GM19351 (cell line): Measurements from ENCODE around the gene YTHDF1.
"Not testable (repeated sequence)": the region's sequence is repeated elsewhere in the genome, so short reads cannot be mapped to it uniquely, and the experiment has no call there.

Experiments used
- ATAC-seq: cut with Tn5 transposase; IDR thresholded peaks from one replicate; pipeline ENCODE4 v1.9.1; 2021; ENCODE audit warnings: mild to moderate bottlenecking, moderate library complexity; ENCODE audit not compliant: unreplicated experiment

YTHDF1 gene

GRCh38 chr20:63173552-63174191 lies 42.3 kb downstream of the YTHDF1 start:
- no peak for ATAC-seq

DNA sequence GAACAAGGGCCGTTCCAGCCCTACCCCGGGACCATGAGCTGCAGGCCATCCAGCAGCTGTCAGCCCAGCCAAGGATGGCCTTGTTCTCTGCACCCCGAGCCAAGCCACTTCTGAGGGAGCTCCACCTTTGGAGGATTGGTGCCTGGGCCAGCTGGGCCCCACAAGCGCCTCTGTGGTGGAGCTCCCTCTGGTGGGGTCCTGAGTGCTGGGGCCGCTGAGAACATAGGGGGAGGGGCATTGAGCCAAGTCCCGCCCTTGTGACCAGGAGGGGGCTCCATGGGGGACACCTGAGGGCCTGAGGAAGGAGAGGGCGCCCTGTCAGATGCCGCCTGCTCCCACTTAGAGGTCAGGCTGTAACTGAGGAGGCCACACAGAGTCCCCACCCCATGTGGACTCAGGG lies 43.2 kb downstream of the YTHDF1 start:
- no peak for ATAC-seq

- no peak for ATAC-seq
Measured at GRCh38 chr20:63171991-63172390, 43.9 kb downstream of the YTHDF1 start.

GRCh38 chr20:63169681-63170080 lies 46.2 kb downstream of the YTHDF1 start:
- ATAC-seq, result no peak

DNA sequence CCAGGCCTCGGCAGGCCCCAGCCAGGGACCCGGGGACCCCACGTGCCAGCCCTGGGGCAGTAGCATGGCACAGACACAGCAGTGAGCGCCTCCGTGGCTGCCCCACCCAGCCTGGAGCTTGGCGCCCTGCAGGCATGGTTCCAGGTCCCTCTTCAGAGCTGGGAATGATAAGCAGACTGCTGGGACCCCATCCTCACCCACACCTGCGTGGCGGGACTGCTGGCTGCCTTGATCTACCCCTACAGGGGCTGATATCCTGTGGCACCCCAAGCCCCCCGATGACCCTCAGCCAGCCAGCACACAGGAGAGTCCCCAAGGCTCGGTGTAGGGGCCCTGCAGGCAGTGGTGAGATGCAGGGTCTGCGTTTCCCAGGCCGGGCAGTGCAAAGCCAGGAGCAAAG lies 47.1 kb downstream of the YTHDF1 start:
- no peak for ATAC-seq

- no peak for ATAC-seq
Measured at GRCh38 chr20:63167918-63168520, 47.9 kb downstream of the YTHDF1 start.

- ATAC-seq, result no peak
Measured at GRCh38 chr20:63167026-63167917, 48.7 kb downstream of the YTHDF1 start.

DNA sequence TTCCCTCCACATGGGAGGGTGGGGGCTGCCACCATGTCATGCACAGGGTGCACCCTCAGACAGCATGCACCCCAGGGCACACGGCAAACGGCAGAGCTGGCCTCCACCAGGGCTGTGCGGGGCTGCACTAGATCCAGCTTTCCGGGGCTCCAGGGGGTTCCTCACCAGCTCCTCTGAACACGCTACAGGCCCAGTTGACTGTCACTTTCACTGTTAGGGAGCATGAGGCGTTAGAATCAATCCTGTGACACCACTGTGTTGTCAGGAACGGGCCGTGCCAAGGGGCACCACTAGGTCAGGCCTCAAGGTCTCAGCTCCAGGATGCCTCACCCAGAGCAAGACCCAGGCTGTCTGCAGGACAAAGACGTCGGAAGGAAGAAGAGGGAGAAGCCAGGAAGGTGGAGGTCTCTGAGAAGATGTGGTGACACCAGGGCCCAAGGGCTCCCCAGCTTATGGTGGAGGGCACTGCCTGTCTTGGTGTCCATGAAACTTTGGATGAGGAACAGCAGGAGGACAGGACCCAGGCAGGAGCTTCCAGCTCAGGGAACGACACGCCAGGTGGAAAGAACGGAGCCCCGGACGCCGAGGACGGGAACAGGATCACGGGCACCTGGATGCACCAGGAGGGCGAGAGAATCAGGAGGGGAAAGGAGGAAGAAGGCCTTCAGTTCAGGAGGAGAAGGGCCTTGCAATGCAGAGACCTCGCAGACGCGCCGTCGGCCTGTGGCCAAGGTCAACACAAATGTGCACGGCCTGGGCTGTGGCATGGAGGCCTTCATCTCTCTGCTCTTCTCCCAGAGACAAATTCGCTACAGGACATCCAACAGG lies 49.5 kb downstream of the YTHDF1 start:
- ATAC-seq, result no peak

DNA sequence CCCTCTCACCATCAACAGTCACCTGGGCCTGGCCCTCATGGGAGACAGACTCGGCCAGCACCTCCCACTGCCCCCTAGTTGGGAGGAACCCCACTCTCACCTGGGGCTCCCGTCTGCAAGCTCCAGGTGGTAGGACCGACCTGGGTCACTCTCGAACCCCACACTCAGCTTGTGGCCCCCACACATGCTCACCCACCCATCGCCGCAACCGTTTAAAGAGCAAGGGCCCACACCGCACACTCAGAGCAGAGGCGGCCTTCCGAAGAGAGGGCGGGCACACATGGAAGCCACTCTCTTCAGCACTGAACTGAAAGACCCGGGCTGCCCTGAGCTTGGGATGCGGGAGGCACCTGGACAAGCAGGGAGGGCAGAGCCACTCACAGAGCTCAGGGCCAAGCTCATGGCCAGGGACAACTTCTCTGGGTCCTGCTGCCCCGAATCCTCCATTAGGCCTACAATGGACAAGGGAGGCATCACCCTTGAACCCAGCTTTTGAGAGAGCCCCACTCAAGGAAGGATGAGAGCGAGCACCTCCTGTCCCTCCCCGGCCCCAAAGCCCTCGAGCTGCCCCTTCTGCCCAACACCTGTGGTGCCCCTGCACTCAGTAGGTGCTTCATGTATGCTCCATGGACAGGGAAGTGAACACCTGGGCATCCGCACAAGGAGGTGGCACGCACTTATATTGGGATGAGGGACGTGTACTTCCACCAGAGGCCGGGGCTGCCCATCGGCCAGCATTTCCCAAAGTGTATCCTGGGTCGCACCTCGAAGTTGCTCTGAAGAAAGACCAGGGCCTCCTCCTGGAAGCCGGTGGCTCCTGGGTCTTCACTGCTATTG lies 50.4 kb downstream of the YTHDF1 start:
- ATAC-seq, result no peak

DNA sequence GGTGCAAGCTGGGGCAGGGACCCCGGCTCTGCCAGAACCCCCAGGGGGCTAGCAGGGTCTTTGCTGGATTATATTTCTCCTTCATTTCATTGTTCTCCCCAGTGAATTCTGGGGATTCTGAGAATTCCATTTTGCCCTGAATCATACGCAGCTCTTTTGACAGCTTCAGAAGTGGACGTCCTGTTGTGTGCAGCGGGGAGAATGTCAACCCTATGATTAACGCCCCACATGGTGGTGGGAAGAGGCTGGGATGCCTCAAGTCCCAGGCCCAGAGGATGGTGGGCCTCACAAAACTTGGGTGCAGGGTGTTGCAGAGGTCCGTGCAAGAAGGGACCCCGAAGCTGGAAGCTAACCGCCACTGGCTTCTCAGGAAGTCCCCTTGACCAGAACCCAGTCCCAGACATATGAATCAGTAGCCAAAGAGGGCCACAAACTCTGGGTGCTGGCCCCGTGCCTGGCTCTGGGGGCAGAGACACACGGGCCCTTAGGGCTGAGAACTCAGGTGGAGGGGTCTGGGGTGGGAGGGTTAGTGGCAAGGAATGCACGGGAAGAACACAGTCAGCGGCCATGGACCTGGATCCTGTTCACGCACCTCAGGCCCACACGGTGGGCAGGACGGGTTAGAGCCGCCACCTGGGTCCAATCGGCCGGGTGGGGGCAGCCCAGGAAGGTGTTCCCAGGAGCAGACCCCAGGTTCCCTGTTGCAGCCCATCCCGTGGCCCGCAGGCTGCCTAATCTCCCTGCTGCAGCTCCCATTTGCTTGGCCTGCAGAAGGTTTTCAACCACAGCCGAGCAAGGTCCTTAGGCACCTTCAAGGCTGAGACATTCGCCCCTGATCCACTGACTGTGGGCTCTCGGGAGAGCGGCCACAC lies 51.2 kb downstream of the YTHDF1 start:
- ATAC-seq, result no peak

DNA sequence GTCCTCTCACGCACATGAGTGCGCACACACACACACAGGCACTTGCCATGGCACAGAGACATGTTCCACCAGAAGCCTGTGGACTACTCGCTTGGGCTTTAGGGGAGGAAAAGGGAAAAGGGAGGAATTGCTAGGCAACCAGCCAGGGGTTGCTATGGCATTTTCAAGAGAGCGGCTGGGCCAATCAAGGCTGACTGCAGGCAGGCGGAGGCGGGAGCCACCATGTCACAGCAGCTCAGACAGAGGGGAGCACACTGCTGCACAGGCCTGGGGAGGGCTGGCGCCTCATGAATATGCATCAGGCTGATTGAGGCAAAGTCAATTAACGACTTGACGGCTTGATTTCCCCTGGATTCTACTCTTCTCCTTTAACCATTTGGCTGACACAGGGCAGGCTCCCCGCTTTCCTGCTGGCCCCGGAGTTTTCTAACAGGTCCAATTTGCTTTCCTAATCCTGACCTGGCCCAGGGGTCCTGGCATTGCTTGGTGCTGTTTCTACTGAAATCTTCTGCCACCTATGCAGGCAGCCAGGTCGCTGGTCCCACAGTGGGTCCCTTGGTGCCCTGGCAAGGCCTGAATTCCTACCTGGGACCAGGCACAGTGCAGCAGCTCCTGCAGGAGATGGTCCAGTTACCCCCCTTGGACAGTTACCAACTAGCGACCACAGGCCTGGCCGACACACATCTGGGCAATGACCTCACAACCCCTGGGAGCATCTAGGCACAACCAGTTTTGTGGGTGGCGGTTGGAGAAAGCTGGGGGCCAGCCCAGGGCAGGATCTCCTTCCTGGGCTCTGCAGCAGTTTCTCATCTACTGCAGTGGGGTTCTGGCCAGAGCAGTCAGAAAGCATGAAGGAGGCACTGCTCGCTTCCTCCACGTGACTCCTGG lies 52.1 kb downstream of the YTHDF1 start:
- no peak for ATAC-seq

- ATAC-seq, result no peak
Measured at GRCh38 chr20:63163171-63163570, 52.8 kb downstream of the YTHDF1 start.

DNA sequence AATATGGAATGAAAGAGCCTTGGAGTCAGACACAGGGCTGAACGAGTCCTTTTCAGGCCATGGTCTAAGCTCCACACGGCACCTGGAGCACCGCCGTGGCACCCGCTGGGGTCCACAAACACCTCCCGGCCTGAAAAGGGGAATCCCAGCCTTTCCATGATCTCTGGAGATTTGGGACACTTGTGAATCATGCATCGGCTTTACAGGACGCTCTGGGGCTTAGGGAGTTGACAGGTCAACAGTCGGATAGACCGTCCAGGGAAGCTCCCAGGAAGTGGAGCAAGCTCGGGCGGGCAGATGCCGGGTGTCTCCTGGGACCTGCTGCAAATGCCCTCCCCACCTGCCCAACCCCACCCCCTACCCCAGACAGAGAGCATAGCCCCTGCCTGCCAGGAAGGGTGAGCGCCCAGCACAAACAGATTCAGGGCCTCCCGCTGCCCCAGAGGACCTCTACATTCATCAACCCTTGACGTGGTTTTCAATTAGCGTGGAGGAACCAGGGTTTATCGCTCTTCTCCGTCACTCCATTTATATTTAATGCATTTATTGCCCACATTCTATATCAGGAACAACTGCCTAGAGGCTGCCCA lies 53.6 kb downstream of the YTHDF1 start:
- no peak for ATAC-seq

- no peak for ATAC-seq
Measured at GRCh38 chr20:63161176-63161651, 54.7 kb downstream of the YTHDF1 start.

- no peak for ATAC-seq
Measured at GRCh38 chr20:63160641-63161175, 55.2 kb downstream of the YTHDF1 start.

GRCh38 chr20:63159826-63160640 lies 55.9 kb downstream of the YTHDF1 start:
- no peak for ATAC-seq

DNA sequence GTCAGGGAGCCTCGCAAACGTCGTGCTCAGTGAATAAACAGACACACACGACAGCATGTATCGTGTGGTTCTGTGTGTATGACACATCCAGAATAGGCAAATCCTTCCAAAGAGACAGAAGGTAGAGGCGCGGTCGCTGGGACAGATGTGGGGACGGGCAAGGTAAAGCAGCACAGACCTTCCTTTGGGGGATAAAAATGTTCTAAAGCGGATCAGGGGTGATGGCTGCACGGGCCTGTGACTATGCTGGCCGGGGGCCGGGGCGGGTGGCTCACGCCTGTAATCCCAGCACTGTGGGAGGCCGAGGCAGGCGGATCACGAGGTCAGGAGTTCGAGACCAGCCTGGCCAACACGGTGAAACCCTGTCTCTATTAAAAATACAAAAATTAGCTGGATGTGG lies 56.7 kb downstream of the YTHDF1 start:
- ATAC-seq, result not testable (repeated sequence)
